22Rv1 (cell line): ENCODE measurements around the gene HGF.

Experiments
- H3K27ac ChIP-seq: fragments of 450-650 bp; 2 replicates; pipeline ENCODE4 v1.5.1; 2017
- ZFX ChIP-seq: fragments of 450-650 bp; IDR thresholded peaks from 2 replicates; pipeline ENCODE4 v1.6.1; 2017; ENCODE audit warnings: antibody characterized with exemption, borderline replicate concordance
- TF ChIP-seq, protein P1 (sequence below): fragments of 450-650 bp; IDR thresholded peaks from 2 replicates; pipeline ENCODE4 v1.5.1; 2017; ENCODE audit warnings: mild to moderate bottlenecking

The HGF gene

GRCh38 chr7:81666209-81666608 lies 103.6 kb downstream of the HGF start:
- no peak overlapping the region for H3K27ac ChIP-seq
- TF ChIP-seq, protein P1, sequence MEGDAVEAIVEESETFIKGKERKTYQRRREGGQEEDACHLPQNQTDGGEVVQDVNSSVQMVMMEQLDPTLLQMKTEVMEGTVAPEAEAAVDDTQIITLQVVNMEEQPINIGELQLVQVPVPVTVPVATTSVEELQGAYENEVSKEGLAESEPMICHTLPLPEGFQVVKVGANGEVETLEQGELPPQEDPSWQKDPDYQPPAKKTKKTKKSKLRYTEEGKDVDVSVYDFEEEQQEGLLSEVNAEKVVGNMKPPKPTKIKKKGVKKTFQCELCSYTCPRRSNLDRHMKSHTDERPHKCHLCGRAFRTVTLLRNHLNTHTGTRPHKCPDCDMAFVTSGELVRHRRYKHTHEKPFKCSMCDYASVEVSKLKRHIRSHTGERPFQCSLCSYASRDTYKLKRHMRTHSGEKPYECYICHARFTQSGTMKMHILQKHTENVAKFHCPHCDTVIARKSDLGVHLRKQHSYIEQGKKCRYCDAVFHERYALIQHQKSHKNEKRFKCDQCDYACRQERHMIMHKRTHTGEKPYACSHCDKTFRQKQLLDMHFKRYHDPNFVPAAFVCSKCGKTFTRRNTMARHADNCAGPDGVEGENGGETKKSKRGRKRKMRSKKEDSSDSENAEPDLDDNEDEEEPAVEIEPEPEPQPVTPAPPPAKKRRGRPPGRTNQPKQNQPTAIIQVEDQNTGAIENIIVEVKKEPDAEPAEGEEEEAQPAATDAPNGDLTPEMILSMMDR, result no peak
- TF ChIP-seq ZFX, result no peak

GRCh38 chr7:81665236-81665635 lies 104.6 kb downstream of the HGF start:
- no peak for TF ChIP-seq ZFX
- TF ChIP-seq, protein P1, result no peak
- no peak overlapping the region for H3K27ac ChIP-seq

GRCh38 chr7:81664304-81664703 lies 105.5 kb downstream of the HGF start:
- TF ChIP-seq ZFX, result no peak
- TF ChIP-seq, protein P1, result no peak
- H3K27ac ChIP-seq, result no peak overlapping the region

DNA sequence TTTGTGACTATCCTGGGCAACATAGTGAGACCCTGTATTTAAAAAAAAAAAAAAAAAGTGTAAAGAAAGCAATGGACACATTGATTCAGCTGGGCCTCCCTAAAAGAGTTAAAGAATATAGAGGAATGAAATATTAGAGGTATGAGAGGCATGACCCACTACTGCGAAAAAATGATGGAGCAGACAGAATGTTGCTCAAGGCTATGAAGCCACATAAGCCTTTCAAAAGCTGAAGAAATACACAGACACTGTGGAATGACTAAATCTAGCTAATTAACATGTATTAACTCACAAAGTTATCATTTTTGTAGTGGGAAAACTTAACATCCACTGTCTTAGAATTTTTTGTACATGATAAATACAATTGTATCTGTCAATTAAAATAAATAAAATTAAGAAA lies 107.3 kb downstream of the HGF start:
- no peak overlapping the region for H3K27ac ChIP-seq
- no peak for TF ChIP-seq ZFX
- TF ChIP-seq, protein P1, result no peak

DNA sequence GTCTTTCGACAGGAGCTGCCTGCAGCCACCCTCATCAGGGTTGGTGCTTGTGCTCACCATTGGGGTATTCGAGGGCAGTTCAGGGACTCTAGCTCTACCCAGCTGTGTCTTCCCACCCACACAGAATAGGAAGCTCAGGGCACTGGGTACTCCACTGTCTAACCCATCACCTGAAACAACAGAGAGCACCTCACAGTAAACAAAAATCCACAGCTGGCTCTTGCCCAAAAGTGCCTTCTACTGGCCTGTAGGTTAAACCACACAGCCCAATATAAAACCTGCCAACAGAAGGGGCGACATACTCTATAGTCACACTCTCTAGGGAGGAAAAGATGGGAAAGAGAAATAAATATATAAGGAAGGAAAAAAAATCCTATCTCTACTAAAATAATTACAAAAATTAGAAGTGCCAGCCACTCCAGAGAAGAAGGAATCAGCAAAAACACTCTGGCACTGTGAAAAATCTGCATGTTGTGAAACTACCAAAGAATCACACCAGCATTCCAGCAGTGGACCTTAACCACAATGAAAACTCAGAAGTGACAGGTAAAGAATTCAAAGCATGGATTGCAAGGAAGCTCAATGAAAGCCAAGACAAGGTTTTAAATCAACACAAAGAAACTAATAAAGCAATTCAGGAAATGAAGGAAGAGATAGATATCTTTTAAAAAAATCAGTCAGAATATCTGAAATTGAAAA lies 110.0 kb downstream of the HGF start:
- TF ChIP-seq, protein P1, result no peak
- TF ChIP-seq ZFX, result no peak
- no peak overlapping the region for H3K27ac ChIP-seq

DNA sequence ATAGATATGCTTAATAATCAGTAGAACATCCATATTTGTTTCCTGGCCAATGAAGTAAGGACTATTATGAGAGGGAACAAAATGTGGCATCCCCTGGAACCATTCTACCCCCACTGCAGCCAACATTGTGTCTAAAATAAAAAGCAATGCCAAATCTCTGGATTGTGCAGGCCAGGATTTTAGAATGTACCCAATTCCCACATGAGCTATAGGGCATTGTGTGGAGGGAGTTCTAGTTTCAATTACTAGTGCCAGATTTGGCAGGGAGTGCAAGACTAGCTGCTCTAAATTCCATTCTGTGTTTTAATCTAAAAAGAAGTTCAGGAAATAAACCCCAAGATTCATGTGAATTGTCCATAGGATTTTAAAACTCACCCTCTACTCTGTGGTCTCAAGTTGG lies 112.3 kb downstream of the HGF start:
- TF ChIP-seq ZFX, result no peak
- TF ChIP-seq, protein P1, result no peak
- no peak overlapping the region for H3K27ac ChIP-seq

- TF ChIP-seq ZFX, result no peak
- TF ChIP-seq, protein P1, result no peak
- H3K27ac ChIP-seq, result no peak overlapping the region
Measured at GRCh38 chr7:81655271-81655670, 114.6 kb downstream of the HGF start.
